Loucy (cell line): Measurements from ENCODE around the gene UBR1.

Experiments used
- EZH2phosphoT487 ChIP-seq: fragments of 200-600 bp; IDR thresholded peaks from 2 replicates; pipeline ENCODE4 v1.6.1; 2018; ENCODE audit warnings: antibody characterized with exemption, mild to moderate bottlenecking, moderate library complexity, borderline replicate concordance
- TF ChIP-seq, protein P1 (sequence below): fragments of 200-600 bp; sonication (generic); conservative IDR thresholded peaks from 2 replicates; pipeline ENCODE4 v1.5.1; 2014; ENCODE audit warnings: mild to moderate bottlenecking, antibody characterized with exemption, low read length

DNA sequence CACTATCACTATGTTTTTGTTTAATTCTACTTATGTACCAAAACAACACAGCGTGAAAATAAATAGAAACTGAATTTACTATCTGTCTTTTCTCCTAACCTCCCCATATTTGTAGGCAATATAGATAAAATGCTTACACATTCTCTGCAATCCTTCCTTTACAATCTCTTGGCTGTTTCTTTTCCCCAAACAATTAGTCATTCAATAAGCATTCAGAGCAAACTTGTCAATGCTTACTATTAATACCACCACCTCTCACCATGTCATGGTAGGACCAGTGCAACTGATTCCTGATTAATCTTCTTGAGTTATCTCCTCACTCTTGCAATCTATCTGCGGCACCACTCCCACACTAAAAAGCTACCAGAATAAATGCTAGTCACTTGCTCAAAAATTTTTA, 111.3 kb downstream of the UBR1 start:
- TF ChIP-seq, protein P1, sequence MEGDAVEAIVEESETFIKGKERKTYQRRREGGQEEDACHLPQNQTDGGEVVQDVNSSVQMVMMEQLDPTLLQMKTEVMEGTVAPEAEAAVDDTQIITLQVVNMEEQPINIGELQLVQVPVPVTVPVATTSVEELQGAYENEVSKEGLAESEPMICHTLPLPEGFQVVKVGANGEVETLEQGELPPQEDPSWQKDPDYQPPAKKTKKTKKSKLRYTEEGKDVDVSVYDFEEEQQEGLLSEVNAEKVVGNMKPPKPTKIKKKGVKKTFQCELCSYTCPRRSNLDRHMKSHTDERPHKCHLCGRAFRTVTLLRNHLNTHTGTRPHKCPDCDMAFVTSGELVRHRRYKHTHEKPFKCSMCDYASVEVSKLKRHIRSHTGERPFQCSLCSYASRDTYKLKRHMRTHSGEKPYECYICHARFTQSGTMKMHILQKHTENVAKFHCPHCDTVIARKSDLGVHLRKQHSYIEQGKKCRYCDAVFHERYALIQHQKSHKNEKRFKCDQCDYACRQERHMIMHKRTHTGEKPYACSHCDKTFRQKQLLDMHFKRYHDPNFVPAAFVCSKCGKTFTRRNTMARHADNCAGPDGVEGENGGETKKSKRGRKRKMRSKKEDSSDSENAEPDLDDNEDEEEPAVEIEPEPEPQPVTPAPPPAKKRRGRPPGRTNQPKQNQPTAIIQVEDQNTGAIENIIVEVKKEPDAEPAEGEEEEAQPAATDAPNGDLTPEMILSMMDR, result no peak
- TF ChIP-seq EZH2phosphoT487, result no peak
